ENCODE results near the gene SUSD1. TPM values are rescaled to one million over a fixed set of nuclear protein-coding genes. Genes with fewer than 3 reads are reported as not detected.

The SUSD1 gene
- total RNA-seq, 2 donors from 2014 or later = 13.1 to 24.0 TPM

- TF ChIP-seq, protein P1, sequence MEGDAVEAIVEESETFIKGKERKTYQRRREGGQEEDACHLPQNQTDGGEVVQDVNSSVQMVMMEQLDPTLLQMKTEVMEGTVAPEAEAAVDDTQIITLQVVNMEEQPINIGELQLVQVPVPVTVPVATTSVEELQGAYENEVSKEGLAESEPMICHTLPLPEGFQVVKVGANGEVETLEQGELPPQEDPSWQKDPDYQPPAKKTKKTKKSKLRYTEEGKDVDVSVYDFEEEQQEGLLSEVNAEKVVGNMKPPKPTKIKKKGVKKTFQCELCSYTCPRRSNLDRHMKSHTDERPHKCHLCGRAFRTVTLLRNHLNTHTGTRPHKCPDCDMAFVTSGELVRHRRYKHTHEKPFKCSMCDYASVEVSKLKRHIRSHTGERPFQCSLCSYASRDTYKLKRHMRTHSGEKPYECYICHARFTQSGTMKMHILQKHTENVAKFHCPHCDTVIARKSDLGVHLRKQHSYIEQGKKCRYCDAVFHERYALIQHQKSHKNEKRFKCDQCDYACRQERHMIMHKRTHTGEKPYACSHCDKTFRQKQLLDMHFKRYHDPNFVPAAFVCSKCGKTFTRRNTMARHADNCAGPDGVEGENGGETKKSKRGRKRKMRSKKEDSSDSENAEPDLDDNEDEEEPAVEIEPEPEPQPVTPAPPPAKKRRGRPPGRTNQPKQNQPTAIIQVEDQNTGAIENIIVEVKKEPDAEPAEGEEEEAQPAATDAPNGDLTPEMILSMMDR (IDR thresholded peaks at IDR 0.05) = no peak
- H3K9me3 ChIP-seq = no peaks in the 10 kb centered on the region
- DNase-seq (ENCODE audit: low spot score) (no peak), ATAC-seq (ENCODE audit: insufficient number of reproducible peaks, low FRiP score, low read depth) (no peak)
- no peaks in the 10 kb centered on the region for H3K4me1 ChIP-seq (ENCODE audit: control insufficient read depth in 1 of 2, low read depth in 2 of 2)
- H3K36me3 ChIP-seq = no peaks in the 10 kb centered on the region
- H3K4me3 ChIP-seq = no peak overlapping the region
- H3K27me3 ChIP-seq (replicated peaks; ENCODE audit: insufficient read depth) = no peaks in the 10 kb centered on the region
- no peak overlapping the region for H3K27ac ChIP-seq
These were observed 132.9 kb downstream of the SUSD1 start for GRCh38 chr9:112042244-112042638.

DNA sequence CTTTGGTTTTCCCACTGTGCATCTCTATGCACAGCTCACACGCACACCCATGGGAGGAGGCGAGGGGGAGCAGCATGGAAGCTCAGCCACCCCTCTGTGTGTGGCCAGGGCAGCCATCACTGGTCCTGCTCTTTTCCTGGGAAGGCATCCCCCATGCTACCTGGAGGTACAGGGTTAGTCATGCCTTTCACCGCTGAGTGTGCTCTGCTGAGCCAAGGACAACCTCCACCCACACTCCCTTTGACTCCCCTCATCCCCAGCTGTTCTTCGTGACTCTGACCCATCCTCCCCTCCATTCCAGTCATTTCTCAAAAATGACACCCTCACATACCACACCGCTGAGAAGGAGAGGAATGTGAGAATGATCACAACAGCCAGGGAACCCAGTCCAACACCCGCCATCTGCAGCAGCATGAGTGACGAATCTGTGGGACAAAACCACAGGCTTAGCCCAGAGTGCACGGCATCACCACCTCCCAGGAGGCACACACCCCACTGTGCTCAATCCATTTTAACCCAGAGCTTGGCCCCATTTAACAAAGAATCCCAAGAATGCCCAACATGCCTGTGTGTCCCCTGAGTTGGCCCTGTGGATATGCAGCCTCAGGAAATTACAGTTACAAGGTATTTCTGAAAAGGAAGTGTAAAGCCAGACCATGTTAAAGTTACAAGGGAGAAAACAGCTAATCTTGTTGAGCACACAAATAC, 133.4 kb downstream of the SUSD1 start:
- no peak for DNase-seq (ENCODE audit: low spot score)

DNA sequence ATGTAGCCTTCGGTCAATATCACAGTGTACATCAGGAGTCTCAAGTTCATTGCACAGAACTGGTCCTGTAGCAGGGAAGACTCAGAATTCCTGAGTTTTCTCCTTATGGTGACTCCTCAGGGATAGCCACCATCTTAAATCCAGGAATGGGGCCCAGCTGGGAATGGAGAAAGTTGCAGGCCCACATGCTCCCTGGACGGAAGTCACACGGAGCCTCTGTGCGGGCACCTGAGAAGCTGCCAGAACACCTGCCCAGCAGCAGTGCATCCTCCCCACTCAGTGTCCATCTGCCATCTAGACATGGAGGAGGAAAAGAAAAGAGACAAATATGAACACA, 133.9 kb downstream of the SUSD1 start:
- Histone ChIP-seq H3K36me3 (no peaks in the 10 kb centered on the region), H3K4me3 (no peak overlapping the region), H3K27me3 (replicated peaks; ENCODE audit: insufficient read depth) (no peaks in the 10 kb centered on the region), H3K9me3 (no peaks in the 10 kb centered on the region), H3K27ac (no peak overlapping the region), H3K4me1 (ENCODE audit: control insufficient read depth in 1 of 2, low read depth in 2 of 2) (no peaks in the 10 kb centered on the region)
- TF ChIP-seq, protein P1 (IDR thresholded peaks at IDR 0.05) = no peak
- DNase-seq (ENCODE audit: low spot score) (no peak), ATAC-seq (ENCODE audit: insufficient number of reproducible peaks, low FRiP score, low read depth) (no peak)

More for the DNA sequence above, 133.4 kb downstream of the SUSD1 start:
- Histone ChIP-seq H3K4me1 (ENCODE audit: control insufficient read depth in 1 of 2, low read depth in 2 of 2) (no peaks in the 10 kb centered on the region), H3K27me3 (replicated peaks; ENCODE audit: insufficient read depth) (no peaks in the 10 kb centered on the region), H3K36me3 (no peaks in the 10 kb centered on the region), H3K27ac (no peak overlapping the region), H3K4me3 (no peak overlapping the region), H3K9me3 (no peaks in the 10 kb centered on the region)
- TF ChIP-seq, protein P1 (IDR thresholded peaks at IDR 0.05) = no peak
- ATAC-seq (ENCODE audit: insufficient number of reproducible peaks, low FRiP score, low read depth) = peak; percentile 72

- H3K27me3 ChIP-seq (replicated peaks; ENCODE audit: insufficient read depth) = no peaks in the 10 kb centered on the region
- H3K36me3 ChIP-seq = no peaks in the 10 kb centered on the region
- peaks cover 3 to 15% of the 10 kb centered on the region in 2 donors for H3K4me1 ChIP-seq (ENCODE audit: control insufficient read depth in 1 of 2, low read depth in 2 of 2)
- H3K4me3 ChIP-seq = no peak overlapping the region
- no peak overlapping the region for H3K27ac ChIP-seq
- DNase-seq (ENCODE audit: low spot score) (no peak), ATAC-seq (ENCODE audit: insufficient number of reproducible peaks, low FRiP score, low read depth) (no peak)
- H3K9me3 ChIP-seq = no peaks in the 10 kb centered on the region
- TF ChIP-seq, protein P1 (IDR thresholded peaks at IDR 0.05) = no peak
These were observed 137.1 kb downstream of the SUSD1 start for GRCh38 chr9:112038017-112038408.

DNA sequence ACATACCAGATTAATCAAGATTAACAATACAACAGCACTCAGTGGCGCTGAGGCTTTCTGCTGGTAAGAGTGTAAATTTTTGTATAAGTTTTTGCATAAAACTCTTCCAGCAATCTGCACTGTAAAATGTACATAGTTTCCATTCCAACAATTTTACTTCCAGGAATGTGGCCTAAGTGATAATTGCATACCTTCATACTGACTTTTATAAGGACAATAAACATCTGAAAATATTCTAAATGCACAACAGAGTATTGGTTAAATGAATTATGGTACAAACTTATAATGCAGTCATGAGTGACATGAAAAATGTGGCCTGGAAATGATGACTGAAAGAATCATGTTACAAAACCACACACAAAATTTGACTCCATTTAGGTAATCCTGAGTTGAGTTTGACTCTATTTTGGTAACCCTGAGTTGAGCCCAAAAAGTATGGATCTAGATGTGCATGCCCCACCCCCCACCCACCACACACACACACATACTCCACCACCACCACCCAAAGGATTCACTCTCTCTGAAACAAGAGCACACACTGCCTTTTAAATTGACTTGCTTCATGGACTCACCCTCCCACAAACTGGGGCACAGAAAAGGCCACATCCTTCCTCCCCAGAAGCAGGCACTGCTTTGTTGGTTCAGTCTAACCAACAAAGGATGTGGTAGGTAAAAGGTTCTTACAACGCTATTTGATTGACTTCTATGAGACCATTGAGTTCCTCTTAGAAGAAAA, 137.6 kb downstream of the SUSD1 start:
- TF ChIP-seq, protein P1 (IDR thresholded peaks at IDR 0.05) = no peak
- Histone ChIP-seq H3K9me3 (no peaks in the 10 kb centered on the region), H3K4me1 (ENCODE audit: control insufficient read depth in 1 of 2, low read depth in 2 of 2) (peaks cover 7 to 21% of the 10 kb centered on the region in 2 donors), H3K27me3 (replicated peaks; ENCODE audit: insufficient read depth) (no peaks in the 10 kb centered on the region), H3K4me3 (no peak overlapping the region), H3K36me3 (no peaks in the 10 kb centered on the region), H3K27ac (no peak overlapping the region)
- no peak for ATAC-seq (ENCODE audit: insufficient number of reproducible peaks, low FRiP score, low read depth)
- no peak for DNase-seq (ENCODE audit: low spot score)
